Left colon (tissue), 2 donors: ENCODE measurements around the gene TEX44. TPM values are rescaled to one million over a fixed set of nuclear protein-coding genes. Genes with fewer than 3 reads are reported as not detected.

Experiments used
- ATAC-seq: fragments of 200-7000 bp; cut with Tn5 transposase; one replicate; pipeline ENCODE4 v1.9.1; 2020; ENCODE audit warnings: mild to moderate bottlenecking, moderate library complexity
- DNase-seq, 2 donors: peaks; one replicate each; pipeline ENCODE4 v3.0.0-alpha.2; 2020
- intact Hi-C, 2 donors: fragments of 100-400 bp; cut with DNase I in 1 of 2; cut with micrococcal nuclease in 1 of 2; formaldehyde crosslinking; loops; one replicate each; pipeline versions ENCODE4 v1.11.2 to v1.14.0; 2022; cut with DNase I, micrococcal nuclease
- total RNA-seq, 2 donors: library from RNA; stranded (reverse); fragmentation: NEBNext Ultra II Directional; extraction: Animal tissue kit (Norgen Biotek cat#: 25700); gene quantifications; one replicate each; pipeline ENCODE4 v1.2.1, GENCODE V29; 2021
- donor health status: DM: no; HTN: no; CAD: no.
- donor health status: DM: yes; HTN: yes; CAD: no.

The TEX44 gene
- total RNA-seq, 2 donors from 2014 or later, result not detected

DNA sequence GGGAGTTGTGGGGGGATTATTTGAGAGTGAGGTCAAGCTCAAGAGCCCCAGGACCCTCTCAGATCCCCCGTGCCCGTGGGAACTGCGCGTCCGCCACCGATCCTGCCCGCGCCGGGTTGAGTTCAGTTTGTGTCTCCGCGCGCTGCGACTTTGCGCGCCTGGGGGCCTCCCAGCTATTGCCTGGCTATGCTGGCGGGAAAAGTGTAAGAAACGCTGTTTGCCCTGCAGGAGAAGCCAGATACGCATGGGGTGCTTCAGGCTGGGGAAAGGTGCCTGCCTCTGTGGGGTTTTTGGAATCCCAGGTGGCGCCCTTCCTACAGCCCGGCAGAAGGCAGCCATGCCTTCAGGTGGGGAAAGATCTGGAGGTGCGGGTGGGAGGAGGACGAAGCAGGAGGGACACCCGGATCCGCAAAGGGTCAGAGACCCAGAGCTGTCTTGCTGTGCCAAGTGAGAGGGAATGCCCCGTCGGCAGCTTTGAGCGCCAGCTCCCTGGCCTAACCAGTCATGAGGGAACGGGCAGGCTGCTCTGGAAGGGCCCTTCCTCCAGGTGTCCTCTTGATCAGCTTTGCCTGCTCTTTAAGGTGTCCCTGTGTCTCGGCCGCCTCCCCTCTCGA, 22.5 kb downstream of the TEX44 start:
- ATAC-seq, result no peak
- intact Hi-C loops, result no loop called here
- peak; percentile 41 to 42 for DNase-seq

DNA sequence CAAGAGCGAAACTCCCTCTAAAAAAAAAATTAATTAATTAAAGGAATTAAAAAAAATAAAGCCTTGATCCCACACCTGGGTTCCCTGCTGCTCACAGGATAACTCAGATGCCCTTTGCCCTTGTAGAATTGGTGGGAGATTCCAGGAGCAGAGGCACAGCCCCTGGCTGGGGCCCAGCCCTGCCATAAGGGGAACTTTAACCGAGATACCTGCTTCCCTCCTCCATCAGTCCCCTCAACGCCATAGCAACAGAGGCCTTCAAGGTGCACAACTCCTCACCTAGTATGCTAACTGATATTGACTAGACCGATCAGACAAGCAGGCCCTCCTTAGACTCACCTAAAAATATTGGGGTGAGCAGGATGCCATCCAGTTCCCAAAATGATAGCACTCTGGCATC, 23.6 kb downstream of the TEX44 start:
- ATAC-seq (no peak), DNase-seq (peak in 1 of 2 donors; percentile 22)
- intact Hi-C loops, result no loop called here

- intact Hi-C loops, result no loop called here
- DNase-seq (peak; percentile 57 to 63), ATAC-seq (peak; percentile 19)
Observed at GRCh38 chr2:231617059-231617926, 24.6 kb downstream of the TEX44 start.

DNA sequence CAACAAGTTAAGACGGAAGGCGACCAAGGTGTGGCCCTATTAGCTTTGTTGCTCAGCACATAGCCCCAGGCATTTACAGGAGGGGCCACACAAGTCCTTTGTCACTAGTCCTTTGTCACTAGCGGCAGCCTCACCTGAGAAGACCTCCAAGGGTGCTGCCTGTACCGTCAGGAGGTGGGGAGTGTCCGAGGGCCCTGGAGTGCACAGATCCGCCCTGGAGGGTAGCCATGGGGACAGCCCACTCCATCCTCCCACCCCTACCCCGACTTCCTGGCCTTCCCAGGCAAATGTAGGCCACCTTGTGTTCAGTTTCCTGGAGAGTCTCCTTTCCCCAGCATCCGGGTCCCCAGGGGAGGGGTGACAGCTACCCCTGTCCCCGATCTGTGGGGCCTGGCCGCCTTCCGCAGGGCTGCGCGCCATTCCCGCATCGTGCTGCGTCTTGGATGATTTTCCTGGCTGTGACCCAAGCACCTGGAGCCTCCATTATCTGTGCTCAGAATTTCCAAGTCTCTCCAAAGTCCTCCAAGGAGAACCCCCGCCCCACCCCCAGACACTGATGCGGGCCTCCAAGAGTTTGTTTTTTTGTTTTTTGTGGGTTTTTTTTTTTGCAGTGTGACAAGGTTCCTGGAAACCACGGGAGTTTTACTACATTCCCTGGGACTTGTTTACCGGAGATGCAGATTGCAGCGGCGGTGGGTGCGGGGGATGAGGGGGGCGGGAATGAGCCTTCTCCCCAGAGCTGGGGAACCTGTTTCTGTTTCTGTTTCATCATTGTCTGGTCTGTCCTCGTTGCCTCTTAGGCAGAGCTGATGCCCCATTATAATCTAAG, 28.6 kb downstream of the TEX44 start:
- intact Hi-C loops, result no loop called here
- DNase-seq (no peak), ATAC-seq (no peak)

GRCh38 chr2:231622963-231623362, 30.3 kb downstream of the TEX44 start:
- intact Hi-C loops, result no loop called here
- no peak for ATAC-seq
- DNase-seq, result no peak

- intact Hi-C loops, result no loop called here
- ATAC-seq (peak; percentile 42), DNase-seq (no peak)
Observed at GRCh38 chr2:231626449-231626848, 33.8 kb downstream of the TEX44 start.

- ATAC-seq (no peak), DNase-seq (no peak)
- intact Hi-C loops, result no loop called here
Observed at GRCh38 chr2:231627384-231628120, 34.9 kb downstream of the TEX44 start.

DNA sequence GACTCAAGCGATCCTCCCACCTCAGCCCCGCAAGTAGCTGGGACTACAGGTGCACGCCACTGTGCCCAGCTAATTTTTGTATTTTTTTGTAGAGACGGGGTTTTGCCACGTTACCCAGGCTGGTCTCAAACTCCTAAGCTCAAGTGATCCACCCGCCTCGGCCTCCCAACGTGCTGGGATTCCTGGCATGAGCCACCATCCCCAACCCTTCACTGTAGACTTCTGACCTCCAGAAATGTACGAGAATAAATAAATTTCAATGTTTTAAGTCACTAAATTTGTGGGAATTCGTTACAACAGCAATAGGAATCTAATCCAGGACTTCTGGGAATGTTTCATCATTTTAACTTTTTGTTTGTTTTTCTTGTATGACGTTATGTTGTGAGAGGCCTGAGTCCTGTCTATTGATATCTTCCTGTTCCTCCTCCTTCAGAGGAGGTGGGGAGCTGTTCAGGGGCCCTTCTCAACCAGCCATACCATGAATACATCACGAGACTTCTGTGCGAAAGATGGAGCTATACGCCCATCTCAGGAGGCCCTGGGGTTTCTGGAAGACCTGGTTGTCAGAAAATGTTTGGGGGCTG, 40.0 kb downstream of the TEX44 start:
- ATAC-seq (no peak), DNase-seq (no peak)

DNA sequence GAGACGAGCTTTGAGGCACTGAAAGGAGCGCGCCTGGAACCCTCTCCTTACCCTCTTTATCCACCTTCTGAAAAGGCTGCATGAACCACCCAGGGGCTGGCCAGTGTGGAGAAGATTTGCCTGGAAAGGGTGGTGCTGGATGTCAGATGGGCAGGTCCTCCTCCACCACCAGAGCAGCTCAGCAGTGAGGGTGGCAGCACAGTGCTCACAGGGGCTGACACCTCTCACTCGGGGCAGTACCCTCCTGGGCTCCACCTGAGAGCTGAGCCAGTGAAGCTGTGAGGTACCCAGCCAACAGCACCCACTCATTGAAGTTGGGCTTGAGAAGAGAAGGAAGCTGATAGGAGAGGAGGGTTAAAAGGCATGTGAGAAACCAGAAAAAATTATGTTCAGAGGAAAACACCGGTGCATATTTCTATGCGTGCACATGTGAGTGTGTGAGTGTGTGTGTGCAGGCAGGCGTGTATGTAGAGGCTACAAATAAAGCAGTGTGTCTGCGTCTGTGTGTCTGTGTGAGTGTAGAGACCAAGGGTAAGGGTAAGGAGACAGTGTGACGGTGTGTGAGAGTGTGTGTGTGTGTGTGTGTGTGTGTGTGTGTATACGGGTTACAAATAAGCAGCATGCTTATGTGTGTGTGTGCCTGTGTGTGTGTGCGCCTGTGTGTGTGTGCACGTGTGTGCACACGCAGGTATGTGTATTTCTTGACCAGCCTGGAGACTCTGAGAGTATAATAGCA, 40.7 kb downstream of the TEX44 start:
- ATAC-seq, result no peak
- no peak for DNase-seq
- intact Hi-C loops, result no loop called here

More for the DNA sequence above, 40.0 kb downstream of the TEX44 start:
- intact Hi-C loops, result no loop called here

DNA sequence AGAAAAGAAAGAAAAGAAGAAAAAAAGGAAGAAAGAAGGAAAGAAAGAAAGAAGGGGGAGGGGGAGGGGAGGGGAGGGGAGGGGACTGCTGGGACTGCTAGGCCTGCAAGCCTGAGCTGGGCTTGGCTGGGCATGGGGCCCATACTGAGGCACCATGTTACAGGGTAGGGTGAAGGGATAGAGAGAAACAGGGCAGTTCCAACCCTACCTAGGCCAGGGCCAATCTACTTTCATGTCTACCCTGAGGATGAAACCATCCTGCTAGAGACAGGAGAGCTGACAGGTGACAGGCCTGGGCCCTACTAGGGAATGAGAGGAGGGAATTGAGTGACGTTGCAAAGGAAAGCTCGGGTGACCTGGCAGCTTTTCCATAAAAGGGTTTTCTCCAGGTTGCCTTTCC, 41.7 kb downstream of the TEX44 start:
- intact Hi-C loops, result no loop called here
- no peak for ATAC-seq
- no peak for DNase-seq

- DNase-seq (no peak), ATAC-seq (no peak)
- intact Hi-C loops, result no loop called here
Observed at GRCh38 chr2:231634951-231635875, 42.5 kb downstream of the TEX44 start.

DNA sequence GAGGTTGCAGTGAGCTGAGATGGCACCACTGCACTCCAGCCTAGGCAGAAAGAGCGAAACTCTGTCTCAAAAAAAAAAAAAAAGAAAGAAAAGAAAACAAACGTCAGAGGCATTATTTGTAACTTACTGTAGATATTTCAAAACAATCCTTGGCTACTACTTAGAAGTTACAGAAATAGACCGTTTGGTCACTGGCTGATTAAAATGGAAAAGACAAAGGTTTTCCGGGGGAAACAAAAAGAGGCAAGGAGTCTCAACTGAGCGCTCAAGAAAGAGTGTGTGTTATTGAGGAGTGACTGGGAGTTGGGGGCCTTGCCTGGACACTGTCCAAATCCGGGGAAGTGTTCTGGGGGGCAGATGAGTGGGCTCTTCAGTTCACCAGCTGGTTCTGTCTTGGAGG, 47.6 kb downstream of the TEX44 start:
- DNase-seq, result no peak
- intact Hi-C loops, result no loop called here
- no peak for ATAC-seq

DNA sequence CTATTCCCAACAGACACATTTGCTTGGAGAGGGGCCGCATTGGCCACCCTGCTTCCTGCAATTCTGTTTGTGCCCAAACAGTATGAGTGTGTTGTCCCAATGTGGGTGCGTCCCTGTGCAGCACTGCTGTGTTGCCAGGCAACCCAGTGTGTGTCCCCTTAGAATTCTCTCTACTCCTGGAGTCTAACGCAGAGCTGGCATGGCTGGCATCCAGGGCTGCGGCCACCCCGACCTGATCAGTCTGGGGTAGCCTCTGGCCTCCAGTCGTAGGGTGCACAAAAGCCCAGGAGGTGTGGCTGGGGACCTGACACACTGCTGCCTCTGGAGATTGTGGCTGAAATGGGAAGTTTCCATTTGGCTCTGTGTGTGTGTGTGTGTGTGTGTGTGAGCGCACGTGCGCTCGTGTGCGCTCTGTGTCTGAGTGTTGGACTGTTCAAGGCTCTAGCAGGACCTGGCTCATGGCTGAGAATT, 48.0 kb downstream of the TEX44 start:
- ATAC-seq, result peak; percentile 37
- DNase-seq, result peak; percentile 55 to 71
- intact Hi-C loops, result no loop called here

DNA sequence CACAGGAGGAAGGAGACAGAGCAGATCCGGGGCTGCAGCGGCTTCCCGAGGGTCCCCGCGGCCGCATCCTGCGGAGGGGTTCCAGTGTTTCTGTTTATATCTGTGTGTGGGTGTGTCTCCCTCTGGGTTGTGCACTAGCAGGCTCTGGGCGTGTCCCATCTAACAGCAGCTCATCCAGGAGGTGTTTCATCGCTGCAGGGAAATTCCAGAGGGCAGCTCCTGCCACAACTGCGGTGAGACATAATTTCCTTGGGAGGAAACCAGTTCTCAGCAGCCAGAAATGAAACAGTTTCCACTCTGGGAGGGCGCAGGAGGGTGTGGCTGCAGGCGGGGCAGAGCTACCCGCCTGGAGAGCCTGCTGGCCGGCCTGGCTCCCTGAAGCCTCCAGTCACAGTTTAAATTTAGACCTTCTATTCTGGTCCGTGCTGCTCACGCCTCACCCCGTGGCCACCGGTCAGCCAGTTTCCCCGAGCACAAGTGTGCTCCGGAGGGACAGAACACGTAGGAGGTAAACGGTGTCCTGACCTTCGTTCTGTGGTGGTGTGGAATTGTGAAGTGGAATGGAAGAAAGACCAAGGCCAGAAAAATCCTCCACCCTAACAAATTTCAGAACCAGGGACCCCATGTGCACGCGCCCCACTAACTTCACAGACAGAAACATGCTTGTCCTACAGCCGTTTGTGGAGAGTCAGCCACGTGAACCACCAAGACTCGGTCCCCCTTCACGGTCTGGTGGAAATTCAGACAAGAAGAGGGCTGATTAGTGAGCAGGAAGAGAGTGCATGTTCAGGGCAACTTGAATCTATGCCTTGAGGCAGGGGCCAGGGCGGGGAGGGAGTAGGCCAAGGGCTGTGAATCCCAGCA, 50.2 kb downstream of the TEX44 start:
- intact Hi-C loops, result no loop called here
- ATAC-seq (peak; percentile 84), DNase-seq (peak; percentile 86 to 95)

DNA sequence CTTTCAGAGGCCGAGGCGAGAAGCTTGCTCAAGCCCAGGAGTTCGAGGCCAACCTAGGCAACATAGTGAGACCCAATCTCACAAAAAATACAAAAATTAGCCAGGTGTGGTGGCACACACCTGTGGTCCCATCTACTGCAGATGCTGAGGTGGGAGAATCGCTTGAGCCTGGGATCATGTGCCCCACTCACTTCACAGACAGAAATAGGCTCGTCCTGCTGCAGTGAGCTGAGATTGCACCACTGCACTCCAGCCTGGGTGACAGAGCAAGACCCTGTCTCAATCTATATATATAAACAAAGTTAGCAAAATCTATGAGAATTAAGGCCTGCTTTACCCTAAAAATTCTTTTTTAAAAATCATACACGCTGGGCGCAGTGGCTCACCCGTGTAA, 50.8 kb downstream of the TEX44 start:
- no peak for ATAC-seq
- intact Hi-C loops, result no loop called here

More for the DNA sequence above, 50.8 kb downstream of the TEX44 start:
- no peak for DNase-seq
